GM10266 (cell line): ENCODE measurements around the gene PCP4.

Source experiments
- DNase-seq: peaks from one replicate; pipeline ENCODE4 v3.0.0; 2012; ENCODE audit errors: extremely low spot score
- TF ChIP-seq, protein P1 (sequence below): IDR thresholded peaks from 2 replicates; pipeline ENCODE4 v1.5.1; 2012; ENCODE audit warnings: mild to moderate bottlenecking, low read depth; ENCODE audit not compliant: control insufficient read depth, insufficient read depth; ENCODE audit errors: missing control alignments

The PCP4 gene

DNA sequence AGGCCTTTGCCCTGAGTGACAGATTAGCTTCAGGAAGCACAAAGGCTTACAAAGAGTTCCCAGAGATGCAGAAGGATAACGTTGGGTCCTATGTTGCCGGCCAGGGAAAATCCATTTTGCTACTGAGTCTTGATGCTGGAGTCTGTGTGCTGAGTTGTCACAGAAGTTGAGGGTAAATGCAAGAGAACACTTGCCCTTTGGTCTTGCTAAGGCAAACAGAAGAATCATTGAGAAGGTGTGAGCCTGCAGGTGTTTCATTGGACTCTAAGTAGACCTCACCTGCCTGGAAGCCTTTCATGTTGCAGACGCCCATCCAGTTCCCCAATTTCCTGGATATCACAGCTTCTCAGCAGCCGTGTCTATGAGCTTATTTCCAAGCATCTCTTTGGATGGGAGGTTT is 105.2 kb downstream of the PCP4 start:
- DNase-seq: no peak
- TF ChIP-seq, protein P1, sequence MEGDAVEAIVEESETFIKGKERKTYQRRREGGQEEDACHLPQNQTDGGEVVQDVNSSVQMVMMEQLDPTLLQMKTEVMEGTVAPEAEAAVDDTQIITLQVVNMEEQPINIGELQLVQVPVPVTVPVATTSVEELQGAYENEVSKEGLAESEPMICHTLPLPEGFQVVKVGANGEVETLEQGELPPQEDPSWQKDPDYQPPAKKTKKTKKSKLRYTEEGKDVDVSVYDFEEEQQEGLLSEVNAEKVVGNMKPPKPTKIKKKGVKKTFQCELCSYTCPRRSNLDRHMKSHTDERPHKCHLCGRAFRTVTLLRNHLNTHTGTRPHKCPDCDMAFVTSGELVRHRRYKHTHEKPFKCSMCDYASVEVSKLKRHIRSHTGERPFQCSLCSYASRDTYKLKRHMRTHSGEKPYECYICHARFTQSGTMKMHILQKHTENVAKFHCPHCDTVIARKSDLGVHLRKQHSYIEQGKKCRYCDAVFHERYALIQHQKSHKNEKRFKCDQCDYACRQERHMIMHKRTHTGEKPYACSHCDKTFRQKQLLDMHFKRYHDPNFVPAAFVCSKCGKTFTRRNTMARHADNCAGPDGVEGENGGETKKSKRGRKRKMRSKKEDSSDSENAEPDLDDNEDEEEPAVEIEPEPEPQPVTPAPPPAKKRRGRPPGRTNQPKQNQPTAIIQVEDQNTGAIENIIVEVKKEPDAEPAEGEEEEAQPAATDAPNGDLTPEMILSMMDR: no peak

DNA sequence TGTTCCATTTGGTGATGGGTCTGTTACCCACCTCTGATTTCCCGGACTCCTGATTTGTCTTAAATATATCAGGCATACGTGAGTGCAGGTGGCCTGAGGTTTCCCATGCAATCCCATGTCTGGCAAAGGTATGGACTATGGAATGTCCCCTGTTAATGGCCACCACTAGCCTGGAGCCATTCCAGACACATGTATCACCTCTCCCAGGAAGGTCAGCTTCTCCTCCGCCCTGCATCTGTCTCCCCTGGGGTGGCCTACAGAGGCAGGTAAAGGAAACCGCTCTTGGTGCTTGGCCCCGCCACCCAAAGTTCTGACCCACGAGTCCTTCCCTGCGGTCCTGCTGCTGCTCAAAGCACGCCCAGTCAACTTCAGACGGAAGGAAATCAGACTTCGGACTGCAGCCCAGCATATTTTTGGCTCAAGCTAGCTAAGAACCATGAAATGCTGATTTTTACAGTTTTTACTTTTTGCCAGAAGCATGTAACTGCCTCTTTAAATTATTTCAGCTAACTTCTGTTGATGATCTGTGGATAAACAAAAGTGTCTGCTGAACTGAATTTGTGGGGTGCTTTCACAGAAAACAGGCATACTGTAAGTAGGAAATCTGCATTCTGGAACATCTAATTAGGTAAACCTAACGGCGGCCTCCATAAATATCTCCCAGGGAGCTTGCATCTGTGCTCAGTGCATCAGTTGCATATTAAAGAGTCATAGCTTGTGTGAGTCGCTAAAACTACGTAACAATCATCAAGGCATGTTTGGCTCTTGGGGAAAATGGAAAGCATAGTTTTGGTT is 105.9 kb downstream of the PCP4 start:
- TF ChIP-seq, protein P1: no peak
- no peak for DNase-seq

DNA sequence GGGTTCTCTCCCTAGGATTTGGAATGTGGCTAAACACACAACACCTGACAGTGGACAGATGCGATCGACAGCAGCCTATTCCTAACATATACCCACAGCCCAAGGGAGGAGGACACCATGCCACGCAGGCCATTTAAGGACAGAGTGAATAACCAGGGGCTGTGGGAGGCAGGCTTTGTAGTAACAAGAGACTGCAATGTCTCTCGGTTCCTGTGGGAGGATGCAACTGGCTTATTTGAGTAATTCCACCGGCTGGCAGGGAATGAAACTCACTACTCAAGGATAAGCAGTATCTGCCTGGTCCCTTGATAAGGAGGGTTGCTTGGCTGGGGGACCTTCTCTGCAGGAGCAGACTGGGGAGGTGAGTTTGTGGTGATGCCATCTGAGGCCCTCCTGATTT is 109.6 kb downstream of the PCP4 start:
- DNase-seq: no peak
- TF ChIP-seq, protein P1: no peak
